HCT116 (cell line): ENCODE data around the gene YBX2.

Experiments
- CEBPB ChIP-seq: IDR thresholded peaks from 2 replicates; pipeline ENCODE4 v1.6.1; 2012; ENCODE audit warnings: low read depth
- CTCF ChIP-seq, 3 experiments: fragments of 200-600 bp in 1 of 3; sonication (generic) in 1 of 3; IDR thresholded peaks in 2 of 3; conservative IDR thresholded peaks in 1 of 3; 2 replicates each; pipeline ENCODE4 v1.5.1; 2012 to 2017; ENCODE audit warnings: low read depth in 2 of 3, low read length in 2 of 3, antibody characterized with exemption in 1 of 3, borderline replicate concordance in 1 of 3, control low read depth in 1 of 3, mild to moderate bottlenecking in 1 of 3, mixed read lengths in 1 of 3, mixed run types in 1 of 3, moderate library complexity in 1 of 3; ENCODE audit not compliant: insufficient read depth in 1 of 3
- EGR1 ChIP-seq: IDR thresholded peaks from 2 replicates; pipeline ENCODE4 v1.6.1; 2012; ENCODE audit warnings: low read depth
- EZH2phosphoT487 ChIP-seq: fragments of 200-600 bp; IDR thresholded peaks from 2 replicates; pipeline ENCODE4 v1.6.1; 2018; ENCODE audit warnings: antibody characterized with exemption, borderline replicate concordance
- POLR2A ChIP-seq: IDR thresholded peaks from 2 replicates; pipeline ENCODE4 v1.7.0; 2011; ENCODE audit warnings: borderline replicate concordance; ENCODE audit not compliant: insufficient read depth, insufficient read length; ENCODE audit errors: extremely low read depth
- POLR2AphosphoS5 ChIP-seq: IDR thresholded peaks from 2 replicates; pipeline ENCODE4 v1.6.1; 2011; ENCODE audit warnings: mild to moderate bottlenecking, low read depth, low read length, moderate library complexity
- RAD21 ChIP-seq: IDR thresholded peaks from 2 replicates; pipeline ENCODE4 v1.6.1; 2012; ENCODE audit warnings: low read depth, mild to moderate bottlenecking
- SRF ChIP-seq: IDR thresholded peaks from 2 replicates; pipeline ENCODE4 v1.6.1; 2012; ENCODE audit warnings: low read depth
- YY1 ChIP-seq: IDR thresholded peaks from 2 replicates; pipeline ENCODE4 v1.6.1; 2011; ENCODE audit warnings: low read length, low read depth, moderate library complexity, mild to moderate bottlenecking; ENCODE audit not compliant: insufficient replicate concordance; ENCODE audit errors: extremely low read depth

- TF ChIP-seq EZH2phosphoT487 = no peak
- peak; percentile 76 for TF ChIP-seq POLR2AphosphoS5
- no peak for TF ChIP-seq CTCF (IDR thresholded peaks at IDR 0.05 in 2 of 3, conservative IDR thresholded peaks at IDR 0.05 in 1 of 3; ENCODE audit: borderline replicate concordance in 1 of 3, insufficient read depth in 1 of 3, low read depth in 2 of 3, low read length in 2 of 3)
- TF ChIP-seq POLR2A = peak; percentile 29
- TF ChIP-seq RAD21 = no peak
- TF ChIP-seq YY1 = no peak
- peak; percentile 70; the same call in 1 of the 2 replicates for TF ChIP-seq EGR1
- no peak for TF ChIP-seq SRF
- TF ChIP-seq CEBPB = no peak
Observed at GRCh38 chr17:7329374-7329996, 35.0 kb upstream of the YBX2 start.
